K562 (cell line): ENCODE measurements around the gene MSRB3. TPM values are rescaled to one million over a fixed set of nuclear protein-coding genes. Genes with fewer than 3 reads are reported as not detected.

Experiments
- ATAC-seq: fragments of 200-7000 bp; cut with Tn5 transposase; 3 replicates; pipeline ENCODE4 v1.9.1; 2020; ENCODE audit warnings: moderate library complexity
- BruUV-seq: library from RNA; stranded (reverse); fragments of 400-500 nt; replicated peaks from 2 replicates; lab custom pipeline; 2021; lab: Mats Ljungman, UMichigan
- CTCF ChIA-PET: fragments of 300-600 bp; formaldehyde crosslinking; extraction: SDS; loops from one replicate; lab custom pipeline; 2021; ENCODE audit warnings: low intra/inter-chr PET ratio; lab: Yijun Ruan, JAX
- POLR2A ChIA-PET: fragments of 300-600, 350-650 bp; sonication (Branson Sonifier 250); formaldehyde crosslinking; extraction: SDS; loops from one replicate; lab custom pipeline; 2021; ENCODE audit warnings: antibody characterized with exemption, inconsistent platforms; lab: Yijun Ruan, JAX
- DNase-seq, 4 experiments: peaks; one replicate each; pipeline versions ENCODE4 v3.0.0 to v3.0.0-alpha.2; 2011 to 2018; ENCODE audit warnings: low spot score in 3 of 4, mixed read lengths in 3 of 4; ENCODE audit errors: extremely low read depth in 1 of 4
- FAIRE-seq: peaks from 2 replicates; lab custom pipeline; 2011; peaks lifted over from hg19 to GRCh38; lab: Jason Lieb, UNC
- H2AFZ ChIP-seq: 2 replicates; pipeline ENCODE4 v1.6.0; 2011; ENCODE audit warnings: low read depth, low read length, control low read depth, inconsistent platforms
- H3K27ac ChIP-seq: fragments of 200-600 bp; 3 replicates; pipeline ENCODE4 v1.8.0; 2011; ENCODE audit warnings: low read depth, mild to moderate bottlenecking, control low read depth, inconsistent platforms, low read length, moderate library complexity, mixed read lengths; ENCODE audit errors: extremely low read depth
- H3K27me3 ChIP-seq, 2 experiments: fragments of 300-600 bp in 1 of 2; 2 replicates in 1 of 2; 3 replicates in 1 of 2; pipeline versions ENCODE4 v1.6.0 to v1.8.0; 2011; ENCODE audit warnings: inconsistent platforms in 2 of 2, low read length in 2 of 2, mild to moderate bottlenecking in 1 of 2, mixed read lengths in 1 of 2, moderate library complexity in 1 of 2; ENCODE audit not compliant: control insufficient read depth in 2 of 2, insufficient read depth in 2 of 2
- H3K36me3 ChIP-seq: fragments of 300-600 bp; 3 replicates; pipeline ENCODE4 v1.8.0; 2011; ENCODE audit warnings: mild to moderate bottlenecking, low read length, inconsistent platforms; ENCODE audit not compliant: control insufficient read depth, insufficient read depth
- H3K4me1 ChIP-seq, 2 experiments: fragments of 200-600 bp in 1 of 2; replicated peaks in 1 of 2; 2 replicates in 1 of 2; 3 replicates in 1 of 2; pipeline versions ENCODE4 v1.5.1 to v1.8.0; 2011; ENCODE audit warnings: inconsistent platforms in 2 of 2, low read length in 2 of 2, mild to moderate bottlenecking in 1 of 2, mixed read lengths in 1 of 2, moderate library complexity in 1 of 2; ENCODE audit not compliant: control insufficient read depth in 2 of 2, insufficient read depth in 2 of 2
- H3K4me2 ChIP-seq: 2 replicates; pipeline ENCODE4 v1.6.1; 2011; ENCODE audit warnings: low read length, control low read depth, inconsistent platforms, mixed read lengths; ENCODE audit not compliant: insufficient read depth
- H3K4me3 ChIP-seq: fragments of 200-600 bp; sonication (generic), shearing (Covaris generic); 2 replicates; pipeline ENCODE4 v1.5.1; 2016; ENCODE audit warnings: control low read depth, inconsistent platforms
- H3K79me2 ChIP-seq: fragments of 200-600 bp; 3 replicates; pipeline ENCODE4 v1.8.0; 2011; ENCODE audit warnings: low read length, inconsistent platforms; ENCODE audit not compliant: control insufficient read depth, insufficient read depth
- H3K9ac ChIP-seq, 2 experiments: 2 replicates each; pipeline versions ENCODE4 v1.6.0 to v1.6.1; 2011; ENCODE audit warnings: low read depth in 2 of 2, low read length in 2 of 2, control low read depth in 1 of 2, inconsistent platforms in 1 of 2, mild to moderate bottlenecking in 1 of 2, mixed read lengths in 1 of 2; ENCODE audit not compliant: insufficient read depth in 1 of 2
- H3K9me1 ChIP-seq: one replicate; pipeline ENCODE4 v1.6.0; 2011; ENCODE audit warnings: inconsistent platforms, mild to moderate bottlenecking, low read length, moderate library complexity; ENCODE audit not compliant: control insufficient read depth, insufficient read depth
- H3K9me3 ChIP-seq: replicated peaks from 2 replicates; pipeline ENCODE4 v1.5.1; 2011; ENCODE audit warnings: low read depth, low read length, inconsistent platforms; ENCODE audit not compliant: control insufficient read depth, insufficient read depth
- H4K20me1 ChIP-seq: replicated peaks from 2 replicates; pipeline ENCODE4 v1.6.1; 2011; ENCODE audit warnings: low read length, inconsistent platforms, mixed read lengths; ENCODE audit not compliant: control insufficient read depth, insufficient read depth
- AFF1 ChIP-seq, 2 experiments: fragments of 450-650 bp; IDR thresholded peaks; 2 replicates each; pipeline ENCODE4 v1.6.1; 2018; ENCODE audit warnings: mild to moderate bottlenecking in 2 of 2, low read depth in 1 of 2; ENCODE audit not compliant: partially characterized antibody in 2 of 2
- BRCA1 ChIP-seq, 2 experiments: fragments of 450-650 bp in 1 of 2; sonication (generic) in 1 of 2; formaldehyde crosslinking in 1 of 2; IDR thresholded peaks; 2 replicates each; pipeline versions ENCODE4 v1.5.0 to v1.6.1; 2017 to 2020; ENCODE audit warnings: mild to moderate bottlenecking in 1 of 2, missing genetic modification reagents in 1 of 2
- DNMT1 ChIP-seq: fragments of 450-650 bp; IDR thresholded peaks from 2 replicates; pipeline ENCODE4 v1.6.1; 2016; ENCODE audit warnings: antibody characterized with exemption, mild to moderate bottlenecking
- HINFP ChIP-seq: fragments of 450-650 bp; conservative IDR thresholded peaks from 2 replicates; pipeline ENCODE4 v1.6.1; 2016; ENCODE audit warnings: missing genetic modification characterization, low read depth, mild to moderate bottlenecking, control low read depth, missing compliant biosample characterization
- HLTF ChIP-seq: fragments of 450-650 bp; IDR thresholded peaks from 2 replicates; pipeline ENCODE4 v1.6.1; 2016
- HMGXB4 ChIP-seq: sonication (generic); formaldehyde crosslinking; IDR thresholded peaks from 2 replicates; pipeline ENCODE4 v1.8.1; 2023; ENCODE audit warnings: mild to moderate bottlenecking, missing genetic modification reagents
- MTA2 ChIP-seq: fragments of 450-650 bp; IDR thresholded peaks from 2 replicates; pipeline ENCODE4 v1.6.1; 2016; ENCODE audit warnings: low read depth
- NCOA6 ChIP-seq: fragments of 450-650 bp; IDR thresholded peaks from 2 replicates; pipeline ENCODE4 v1.6.1; 2017; ENCODE audit warnings: mild to moderate bottlenecking
- NFIX ChIP-seq: fragments of 250-450 bp; sonication (Bioruptor Pico); IDR thresholded peaks from 2 replicates; pipeline ENCODE4 v1.4.0; 2020; ENCODE audit warnings: low read depth, mild to moderate bottlenecking, moderate library complexity
- SAFB ChIP-seq: fragments of 200-400 bp; formaldehyde crosslinking; IDR thresholded peaks from 2 replicates; pipeline ENCODE4 v1.6.1; 2017; ENCODE audit warnings: low read depth, low read length, borderline replicate concordance
- USF2 ChIP-seq: sonication (generic); formaldehyde crosslinking; IDR thresholded peaks from 2 replicates; pipeline ENCODE4 v1.5.0; 2020; ENCODE audit warnings: missing genetic modification reagents
- ZC3H11A ChIP-seq: IDR thresholded peaks from 2 replicates; pipeline ENCODE4 v1.6.1; 2012; ENCODE audit warnings: low read depth, low read length, improper control_type of control experiment
- ZFX ChIP-seq: sonication (generic); formaldehyde crosslinking; IDR thresholded peaks from 2 replicates; pipeline ENCODE4 v1.8.0; 2022; ENCODE audit warnings: mild to moderate bottlenecking, missing genetic modification reagents, moderate library complexity
- ZNF134 ChIP-seq: fragments of 250-450 bp; sonication (Bioruptor Pico); conservative IDR thresholded peaks from 2 replicates; pipeline ENCODE4 v1.4.0; 2020
- ZNF717 ChIP-seq: fragments of 250-450 bp; sonication (Bioruptor Pico); IDR thresholded peaks from 2 replicates; pipeline ENCODE4 v1.5.0; 2021
- WGBS: fragments of 100-300 bp; shearing (Covaris generic); methylation state at CpG from one replicate; pipeline ENCODE4 v1.1.6; 2016; ENCODE audit warnings: low coverage, mixed read lengths; ENCODE audit not compliant: insufficient coverage; ENCODE audit errors: missing lambda C conversion rate; 5-methylcytosine and 5-hydroxymethylcytosine counted together
- in situ Hi-C: fragments of 300-500 bp; cut with MboI; formaldehyde crosslinking; loops from 4 replicates; pipeline ENCODE4 v1.15.0; 2018; ENCODE audit warnings: inconsistent platforms, mixed read lengths
- intact Hi-C: fragments of 100-400 bp; cut with micrococcal nuclease; formaldehyde crosslinking; loops from 2 replicates; pipeline ENCODE4 v1.14.2; 2022
- polyA plus RNA-seq, 8 experiments: library from polyadenylated mRNA; depleted of rRNA in 4 of 8; stranded (reverse) in 5 of 8; unstranded in 3 of 8; fragments of >200 nt; fragmentation: Nextera tagmentation in 2 of 8; fragmentation: Illumina TruSeq in 1 of 8; extraction: Ambion mirVana in 2 of 8; extraction: Trizol in 1 of 8; gene quantifications; 2 replicates each; pipeline versions ENCODE4 v1.2.1 to v1.2.3, GENCODE V29; 2011 to 2014; ENCODE audit warnings: inconsistent platforms in 1 of 8, missing spikeins in 1 of 8
- total RNA-seq, 7 experiments: library from RNA; depleted of rRNA in 6 of 7; stranded (reverse); fragments of >200 nt in 6 of 7; fragmentation: Illumina TruSeq in 2 of 7; extraction: Trizol in 2 of 7; gene quantifications; 2 replicates each; pipeline versions ENCODE4 v1.2.1 to v1.2.3, GENCODE V29; 2011 to 2021; ENCODE audit warnings: low replicate concordance in 1 of 7

MSRB3 gene
- total and polyA plus RNA-seq, 9 of the 15 experiments (the other 6 are each of a cell fraction or from before 2014, with no cell fraction given) = 0.04 TPM; not detected in 8

GRCh38 chr12:65307169-65307501, 28.7 kb downstream of the MSRB3 start:
- BruUV-seq = no TSS peak
- no peaks in the 10 kb centered on the region for H3K36me3 ChIP-seq
- no peaks in the 10 kb centered on the region for H3K9me1 ChIP-seq
- H3K4me1 ChIP-seq = no peaks in the 10 kb centered on the region
- no peaks in the 10 kb centered on the region for H3K79me2 ChIP-seq
- FAIRE-seq (peak; percentile 11), DNase-seq (no peak), ATAC-seq (no peak)
- intact Hi-C loops = loop anchor here (2.0 to 10.0 kb wide), 3 partner anchors 416 to 800 kb away; no protein-coding TSS in a partner anchor
- no peaks in the 10 kb centered on the region for H3K9me3 ChIP-seq
- no peaks in the 10 kb centered on the region for H3K27me3 ChIP-seq
- no peak overlapping the region for H3K4me3 ChIP-seq
- no peak overlapping the region for H3K4me2 ChIP-seq
- no peak overlapping the region for H3K27ac ChIP-seq
- ChIA-PET CTCF (no interaction called here), POLR2A (no interaction called here)
- in situ Hi-C loops = loop anchor here (10.0 to 25.0 kb wide), 2 partner anchors 778 to 1105 kb away; no protein-coding TSS in a partner anchor
- no peak overlapping the region for H2AFZ ChIP-seq
- H3K9ac ChIP-seq = no peak overlapping the region
- WGBS = 0% methylated on average over 3 of the region's 3 CpGs
- H4K20me1 ChIP-seq = no peaks in the 10 kb centered on the region
- no peak for TF ChIP-seq USF2
- no peak for TF ChIP-seq NCOA6
- TF ChIP-seq DNMT1 = no peak
- TF ChIP-seq SAFB = no peak
- TF ChIP-seq ZC3H11A = no peak
- no peak for TF ChIP-seq HLTF
- TF ChIP-seq MTA2 = no peak
- TF ChIP-seq ZNF134 (CRISPR knock-in tag) = no peak
- no peak for TF ChIP-seq BRCA1 (IDR thresholded peaks at IDR 0.05)
- TF ChIP-seq BRCA1 (CRISPR knock-in tag; IDR thresholded peaks at IDR 0.05) = no peak
- TF ChIP-seq NFIX = no peak
- no peak for TF ChIP-seq HMGXB4 (CRISPR knock-in tag)
- no peak for TF ChIP-seq ZFX (CRISPR knock-in tag)
- no peak for TF ChIP-seq AFF1 (IDR thresholded peaks at IDR 0.05; ENCODE audit: low read depth in 1 of 2, partially characterized antibody in 2 of 2)
- no peak for TF ChIP-seq HINFP (tag)
- no peak for TF ChIP-seq ZNF717 (CRISPR knock-in tag)
